Psoas muscle (tissue), 8 donors: ENCODE data around the gene TOMM40L. TPM values are rescaled to one million over a fixed set of nuclear protein-coding genes. Genes with fewer than 3 reads are reported as not detected.

Experiments used
- ATAC-seq, 4 donors: fragments of 200-7000 bp; cut with Tn5 transposase; one replicate each; pipeline ENCODE4 v1.9.1; 2020; ENCODE audit warnings: moderate library complexity in 3 of 4, mild to moderate bottlenecking in 2 of 4
- DNase-seq, 2 donors: peaks; one replicate each; pipeline ENCODE4 v3.0.0-alpha.2; 2020
- H3K27ac ChIP-seq: fragments of 200-600 bp; one replicate; pipeline ENCODE4 v1.8.0; 2022
- H3K27me3 ChIP-seq, 3 donors: fragments of 200-600 bp in 1 of 3; one replicate each; pipeline versions ENCODE4 v1.6.1 to v1.8.0; 2013 to 2022; ENCODE audit warnings: low read length in 2 of 3, mild to moderate bottlenecking in 2 of 3, moderate library complexity in 1 of 3; ENCODE audit not compliant: insufficient read depth in 3 of 3
- H3K36me3 ChIP-seq, 2 donors: fragments of 200-600 bp in 1 of 2; one replicate each; pipeline versions ENCODE4 v1.6.1 to v1.8.0; 2013 to 2022; ENCODE audit warnings: low read depth in 1 of 2, mild to moderate bottlenecking in 1 of 2, moderate library complexity in 1 of 2; ENCODE audit not compliant: insufficient read depth in 1 of 2
- H3K4me1 ChIP-seq: fragments of 200-600 bp; one replicate; pipeline ENCODE4 v1.8.0; 2022
- H3K4me3 ChIP-seq: fragments of 200-600 bp; one replicate; pipeline ENCODE4 v1.8.0; 2022; ENCODE audit warnings: mild to moderate bottlenecking
- H3K9me3 ChIP-seq: fragments of 200-600 bp; one replicate; pipeline ENCODE4 v1.8.0; 2022
- WGBS, 3 donors: extraction: QIAGEN DNeasy Blood & Tissue Kit; methylation state at CpG; one replicate each; pipeline versions ENCODE4 v1.1.6 to v1.1.7; 2013; 5-methylcytosine and 5-hydroxymethylcytosine counted together
- intact Hi-C, 2 donors: fragments of 100-400 bp; cut with DNase I; formaldehyde crosslinking; loops; one replicate each; pipeline versions ENCODE4 v1.11.0 to v1.14.2; 2022
- polyA plus RNA-seq, 3 donors: library from polyadenylated mRNA; stranded (reverse); fragments of 200-250 nt; gene quantifications; one replicate each; pipeline ENCODE4 v1.2.3, GENCODE V29; 2013
- total RNA-seq, 4 donors: library from RNA; stranded (reverse); fragmentation: NEBNext Ultra II Directional in 2 of 4; extraction: Animal tissue kit (Norgen Biotek cat#: 25700) in 2 of 4; gene quantifications; one replicate each; pipeline versions ENCODE4 v1.2.1 to v1.2.4, GENCODE V29; 2021 to 2023
- TF ChIP-seq, protein P1 (sequence below): fragments of 200-600 bp; IDR thresholded peaks from one replicate; pipeline ENCODE4 v1.8.0; 2022; ENCODE audit warnings: antibody characterized with exemption
- donor health status: healthy with polysubstance abuse.
- donor health status: DM: no; HTN: no; CAD: no; lungs with moderate emphysema.
- donor health status: Bipolar disorder and iron deficiency.
- donor health status: healthy.
- donor health status: DM: yes; HTN: yes; CAD: no.
- donor health status: DM: no; HTN: no; CAD: no.
- donor health status: DM: no; HTN: no; CAD: no.
- donor health status: DM: yes; HTN: yes; CAD: no.

The TOMM40L gene
- total and polyA plus RNA-seq, 7 donors = 10.0 to 39.2 (median 27.9) TPM

DNA sequence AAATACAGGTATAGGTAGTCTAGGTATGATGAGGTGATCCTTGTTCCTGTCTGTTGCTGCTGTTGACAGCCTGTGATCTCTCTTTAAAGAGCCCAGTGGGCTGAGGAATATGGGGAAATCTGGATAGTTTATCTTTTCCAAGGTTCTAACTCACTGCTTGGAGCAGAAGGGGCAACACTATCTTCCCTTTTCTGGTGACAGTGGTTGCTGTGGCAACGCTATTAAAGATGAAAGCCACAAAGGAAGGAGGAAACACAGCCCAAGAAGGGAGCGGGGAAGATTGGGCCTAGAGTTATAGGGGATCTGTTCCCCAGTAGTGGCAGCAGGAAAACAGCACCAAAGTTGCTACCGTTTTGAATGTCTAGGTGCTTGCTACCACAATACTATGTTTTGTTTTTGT lies 41.5 kb downstream of the TOMM40L start:
- Histone ChIP-seq H3K27me3 (peaks cover 0 to 2% (median 0%) of the 10 kb centered on the region in 3 donors), H3K4me3 (no peak overlapping the region), H3K9me3 (no peaks in the 10 kb centered on the region), H3K4me1 (no peaks in the 10 kb centered on the region), H3K27ac (no peak overlapping the region), H3K36me3 (no peaks in the 10 kb centered on the region)
- ATAC-seq = no peak
- no peak for DNase-seq
- TF ChIP-seq, protein P1, sequence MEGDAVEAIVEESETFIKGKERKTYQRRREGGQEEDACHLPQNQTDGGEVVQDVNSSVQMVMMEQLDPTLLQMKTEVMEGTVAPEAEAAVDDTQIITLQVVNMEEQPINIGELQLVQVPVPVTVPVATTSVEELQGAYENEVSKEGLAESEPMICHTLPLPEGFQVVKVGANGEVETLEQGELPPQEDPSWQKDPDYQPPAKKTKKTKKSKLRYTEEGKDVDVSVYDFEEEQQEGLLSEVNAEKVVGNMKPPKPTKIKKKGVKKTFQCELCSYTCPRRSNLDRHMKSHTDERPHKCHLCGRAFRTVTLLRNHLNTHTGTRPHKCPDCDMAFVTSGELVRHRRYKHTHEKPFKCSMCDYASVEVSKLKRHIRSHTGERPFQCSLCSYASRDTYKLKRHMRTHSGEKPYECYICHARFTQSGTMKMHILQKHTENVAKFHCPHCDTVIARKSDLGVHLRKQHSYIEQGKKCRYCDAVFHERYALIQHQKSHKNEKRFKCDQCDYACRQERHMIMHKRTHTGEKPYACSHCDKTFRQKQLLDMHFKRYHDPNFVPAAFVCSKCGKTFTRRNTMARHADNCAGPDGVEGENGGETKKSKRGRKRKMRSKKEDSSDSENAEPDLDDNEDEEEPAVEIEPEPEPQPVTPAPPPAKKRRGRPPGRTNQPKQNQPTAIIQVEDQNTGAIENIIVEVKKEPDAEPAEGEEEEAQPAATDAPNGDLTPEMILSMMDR = no peak
- intact Hi-C loops = no loop called here
- 65 to 71% (median 71%) methylated on average over 3 of the region's 3 CpGs for WGBS, 3 donors

DNA sequence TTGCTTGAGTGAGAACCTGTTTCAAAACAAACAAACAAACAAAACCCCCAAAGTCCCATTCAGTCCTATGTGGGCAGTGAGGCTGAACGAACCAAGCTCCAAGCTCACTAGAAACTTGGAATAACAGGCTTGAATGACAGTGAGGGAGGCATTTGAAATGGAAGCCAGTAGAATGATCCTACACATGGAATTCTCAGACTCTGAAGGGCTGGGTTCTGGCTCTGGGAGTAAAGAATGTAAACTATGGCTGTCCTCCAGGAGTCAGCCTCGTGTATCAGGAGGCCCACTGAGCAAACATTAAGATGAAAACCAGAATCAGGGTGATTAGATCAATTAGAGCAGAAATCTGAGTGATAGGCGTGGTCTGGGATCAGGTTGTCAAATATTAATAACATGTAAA lies 47.5 kb downstream of the TOMM40L start:
- no peak for ATAC-seq
- TF ChIP-seq, protein P1 = no peak
- Histone ChIP-seq H3K9me3 (no peaks in the 10 kb centered on the region), H3K4me3 (no peak overlapping the region), H3K27me3 (peaks cover 4 to 14% (median 5%) of the 10 kb centered on the region in 3 donors), H3K4me1 (no peaks in the 10 kb centered on the region), H3K36me3 (no peaks in the 10 kb centered on the region), H3K27ac (no peak overlapping the region)
- WGBS, 3 donors = 55 to 62% (median 56%) methylated on average over 3 of the region's 3 CpGs
- intact Hi-C loops = no loop called here
- no peak for DNase-seq

DNA sequence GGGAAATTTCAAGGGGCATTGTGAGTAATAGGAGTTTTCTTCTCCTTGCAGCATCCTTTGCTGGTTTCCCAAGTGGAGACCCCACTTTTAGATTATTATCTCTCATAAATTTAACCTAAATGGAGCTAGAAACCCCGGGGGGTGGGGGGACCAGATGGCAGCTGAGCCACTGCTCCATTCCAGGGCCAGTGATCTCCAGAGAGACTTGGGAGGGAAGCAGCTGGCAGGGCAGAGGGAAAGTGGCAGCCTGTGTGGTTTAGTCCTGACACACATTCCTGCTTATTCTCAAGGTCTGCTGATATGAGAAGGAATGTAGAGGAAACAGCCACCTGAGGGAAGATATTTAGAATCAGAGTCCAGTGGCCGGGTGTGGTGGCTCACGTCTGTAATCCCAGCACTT lies 49.0 kb downstream of the TOMM40L start:
- intact Hi-C loops = no loop called here
- ATAC-seq (no peak), DNase-seq (no peak)
- no peaks in the 10 kb centered on the region for H3K9me3 ChIP-seq
- TF ChIP-seq, protein P1 = no peak
- H3K27ac ChIP-seq = no peak overlapping the region
- H3K36me3 ChIP-seq = no peaks in the 10 kb centered on the region
- no peak overlapping the region for H3K4me3 ChIP-seq
- no peaks in the 10 kb centered on the region for H3K4me1 ChIP-seq
- WGBS, 3 donors = 34 to 40% (median 39%) methylated on average over 3 of the region's 3 CpGs
- H3K27me3 ChIP-seq = peaks cover 4 to 14% (median 5%) of the 10 kb centered on the region in 3 donors

Other genes starting within 250 kb of the TOMM40L start
- gene F11R, start 204.9 kb upstream of the TOMM40L start, total RNA-seq = 10 to 100 TPM in 1 of 4 donors, 1 to 10 TPM in 3; 5.1 to 13.8 (median 8.6) TPM
- 1 to 10 TPM; 2.9 to 5.2 (median 3.6) TPM for gene F11R, start 204.9 kb upstream of the TOMM40L start, polyA plus RNA-seq
- gene TSTD1, start 187.1 kb upstream of the TOMM40L start, total RNA-seq = 10 to 100 TPM in 2 of 4 donors, 1 to 10 TPM in 2; 2.5 to 33.9 (median 8.2) TPM
- 10 to 100 TPM in 2 of 3 donors, 1 to 10 TPM in 1; 9.3 to 20.5 (median 10.4) TPM for gene TSTD1, start 187.1 kb upstream of the TOMM40L start, polyA plus RNA-seq
- 10 to 100 TPM; 29.8 to 50.6 (median 37.3) TPM for gene USF1, start 180.1 kb upstream of the TOMM40L start, total RNA-seq
- gene USF1, start 180.1 kb upstream of the TOMM40L start, polyA plus RNA-seq = 10 to 100 TPM; 40.0 to 68.1 (median 58.8) TPM
- gene ARHGAP30, start 156.2 kb upstream of the TOMM40L start, total RNA-seq = 1 to 10 TPM; 1.6 to 3.3 (median 1.8) TPM
- under 1 TPM; 0.44 to 0.73 (median 0.47) TPM for gene ARHGAP30, start 156.2 kb upstream of the TOMM40L start, polyA plus RNA-seq
- not detected for gene NECTIN4, start 136.5 kb upstream of the TOMM40L start, total RNA-seq
- under 1 TPM in 2 of 3 donors, not detected in 1; 0.01 to 0.03 TPM for gene NECTIN4, start 136.5 kb upstream of the TOMM40L start, polyA plus RNA-seq
- 1 to 10 TPM; 1.4 to 5.9 (median 3.5) TPM for gene KLHDC9, start 127.7 kb upstream of the TOMM40L start, total RNA-seq
- gene KLHDC9, start 127.7 kb upstream of the TOMM40L start, polyA plus RNA-seq = 1 to 10 TPM in 2 of 3 donors, under 1 TPM in 1; 0.34 to 2.7 (median 1.8) TPM
- 100 to 1,000 TPM in 3 of 4 donors, 10 to 100 TPM in 1; 60.2 to 144 (median 124) TPM for gene PFDN2, start 108.0 kb upstream of the TOMM40L start, total RNA-seq
- gene PFDN2, start 108.0 kb upstream of the TOMM40L start, polyA plus RNA-seq = 100 to 1,000 TPM; 191 to 759 (median 235) TPM
- 10 to 100 TPM; 20.1 to 43.8 (median 28.5) TPM for gene NIT1, start 108.0 kb upstream of the TOMM40L start, total RNA-seq
- 10 to 100 TPM; 24.0 to 39.9 (median 30.7) TPM for gene NIT1, start 108.0 kb upstream of the TOMM40L start, polyA plus RNA-seq
- 10 to 100 TPM; 30.4 to 70.8 (median 51.5) TPM for gene DEDD, start 93.4 kb upstream of the TOMM40L start, total RNA-seq
- 10 to 100 TPM; 45.8 to 65.4 (median 63.5) TPM for gene DEDD, start 93.4 kb upstream of the TOMM40L start, polyA plus RNA-seq
- gene UFC1, start 72.1 kb upstream of the TOMM40L start, total RNA-seq = 10 to 100 TPM; 56.6 to 76.2 (median 63.9) TPM
- gene UFC1, start 72.1 kb upstream of the TOMM40L start, polyA plus RNA-seq = 100 to 1,000 TPM in 1 of 3 donors, 10 to 100 TPM in 2; 98.2 to 141 (median 99.6) TPM
- 10 to 100 TPM; 13.4 to 26.5 (median 23.2) TPM for gene USP21, start 66.6 kb upstream of the TOMM40L start, total RNA-seq
- gene USP21, start 66.6 kb upstream of the TOMM40L start, polyA plus RNA-seq = 10 to 100 TPM; 16.7 to 47.3 (median 22.9) TPM
- 10 to 100 TPM in 1 of 4 donors, 1 to 10 TPM in 3; 4.8 to 12.8 (median 6.9) TPM for gene PPOX, start 59.6 kb upstream of the TOMM40L start, total RNA-seq
- gene PPOX, start 59.6 kb upstream of the TOMM40L start, polyA plus RNA-seq = 10 to 100 TPM in 1 of 3 donors, 1 to 10 TPM in 2; 6.0 to 13.1 (median 7.5) TPM
- 10 to 100 TPM; 16.3 to 32.8 (median 28.9) TPM for gene B4GALT3, start 48.6 kb upstream of the TOMM40L start, total RNA-seq
- gene B4GALT3, start 48.6 kb upstream of the TOMM40L start, polyA plus RNA-seq = 10 to 100 TPM; 29.3 to 48.1 (median 30.9) TPM
- 1 to 10 TPM; 1.3 to 8.9 (median 5.2) TPM for gene ADAMTS4, start 27.0 kb upstream of the TOMM40L start, total RNA-seq
- 1 to 10 TPM in 1 of 3 donors, under 1 TPM in 2; 0.88 to 1.3 (median 0.92) TPM for gene ADAMTS4, start 27.0 kb upstream of the TOMM40L start, polyA plus RNA-seq
- 100 to 1,000 TPM; 204 to 336 (median 272) TPM for gene NDUFS2, start 23.7 kb upstream of the TOMM40L start, total RNA-seq
- 100 to 1,000 TPM; 207 to 270 (median 232) TPM for gene NDUFS2, start 23.7 kb upstream of the TOMM40L start, polyA plus RNA-seq
- gene FCER1G, start 10.8 kb upstream of the TOMM40L start, total RNA-seq = 10 to 100 TPM in 2 of 4 donors, 1 to 10 TPM in 2; 3.3 to 11.3 (median 9.7) TPM
- gene FCER1G, start 10.8 kb upstream of the TOMM40L start, polyA plus RNA-seq = 10 to 100 TPM in 2 of 3 donors, 1 to 10 TPM in 1; 8.3 to 23.5 (median 12.4) TPM
- gene APOA2, start 2.4 kb upstream of the TOMM40L start, total RNA-seq = under 1 TPM in 1 of 4 donors, not detected in 3; 0.86 TPM
- gene APOA2, start 2.4 kb upstream of the TOMM40L start, polyA plus RNA-seq = not detected
- gene NR1I3, start 12.1 kb downstream of the TOMM40L start, total RNA-seq = not detected
- gene NR1I3, start 12.1 kb downstream of the TOMM40L start, polyA plus RNA-seq = under 1 TPM; 0.17 to 0.42 (median 0.25) TPM
- gene PCP4L1, start 32.7 kb downstream of the TOMM40L start, total RNA-seq = under 1 TPM in 1 of 4 donors, not detected in 3; 0.45 TPM
- under 1 TPM; 0.21 to 0.28 (median 0.25) TPM for gene PCP4L1, start 32.7 kb downstream of the TOMM40L start, polyA plus RNA-seq
- gene MPZ, start 83.9 kb downstream of the TOMM40L start, total RNA-seq = 1 to 10 TPM in 2 of 4 donors, under 1 TPM in 2; 0.30 to 2.6 (median 1.2) TPM
- 1 to 10 TPM; 1.0 to 2.4 (median 1.9) TPM for gene MPZ, start 83.9 kb downstream of the TOMM40L start, polyA plus RNA-seq
- gene SDHC, start 88.3 kb downstream of the TOMM40L start, total RNA-seq = 100 to 1,000 TPM; 230 to 354 (median 261) TPM
- 100 to 1,000 TPM; 183 to 362 (median 220) TPM for gene SDHC, start 88.3 kb downstream of the TOMM40L start, polyA plus RNA-seq
- not detected for gene CFAP126, start 141.8 kb downstream of the TOMM40L start, total RNA-seq
- gene CFAP126, start 141.8 kb downstream of the TOMM40L start, polyA plus RNA-seq = under 1 TPM in 1 of 3 donors, not detected in 2; 0.16 TPM